ENCODE data around the gene PRPSAP1.

The PRPSAP1 gene

GRCh38 chr17:76264755-76265623 is 88.7 kb downstream of the PRPSAP1 start, which contains the start of gene UBALD2:
UBALD2 (plus strand) TSS chr17:76265348; CDS start chr17:76265506, 158 bp downstream.
- peak; percentile 99 for DNase-seq (ENCODE audit: extremely low read depth, low read depth)
- no peak for TF ChIP-seq CTCF (IDR thresholded peaks at IDR 0.05; ENCODE audit: low read depth, low read length)

GRCh38 chr17:76264425-76264754 is 89.3 kb downstream of the PRPSAP1 start:
- DNase-seq (ENCODE audit: extremely low read depth, low read depth) = no peak
- TF ChIP-seq CTCF (IDR thresholded peaks at IDR 0.05; ENCODE audit: low read depth, low read length) = no peak

GRCh38 chr17:76263896-76264295 is 89.8 kb downstream of the PRPSAP1 start:
- no peak for TF ChIP-seq CTCF (IDR thresholded peaks at IDR 0.05; ENCODE audit: low read depth, low read length)
- DNase-seq (ENCODE audit: extremely low read depth, low read depth) = no peak

GRCh38 chr17:76262732-76263344 is 90.9 kb downstream of the PRPSAP1 start:
- no peak for TF ChIP-seq CTCF (IDR thresholded peaks at IDR 0.05; ENCODE audit: low read depth, low read length)
- no peak for DNase-seq (ENCODE audit: extremely low read depth, low read depth)

GRCh38 chr17:76261421-76262215 is 92.1 kb downstream of the PRPSAP1 start:
- DNase-seq (ENCODE audit: extremely low read depth, low read depth) = no peak
- TF ChIP-seq CTCF (IDR thresholded peaks at IDR 0.05; ENCODE audit: low read depth, low read length) = no peak

- TF ChIP-seq CTCF (IDR thresholded peaks at IDR 0.05; ENCODE audit: low read depth, low read length) = no peak
- no peak for DNase-seq (ENCODE audit: extremely low read depth, low read depth)
These were observed 93.0 kb downstream of the PRPSAP1 start for GRCh38 chr17:76260669-76261068.
